Upper lobe of left lung (tissue), 4 donors: Measurements from ENCODE around the gene ASCC1.

ENCODE experiments used
- CTCF ChIP-seq, 6 experiments: fragments of 450-650 bp in 4 of 6; fragments of 200-600 bp in 2 of 6; sonication (generic) in 2 of 6; IDR thresholded peaks; one replicate each; pipeline ENCODE4 v1.5.1; 2016 to 2019; ENCODE audit warnings: antibody characterized with exemption in 6 of 6
- EP300 ChIP-seq, 4 donors: sonication (generic); formaldehyde crosslinking; IDR thresholded peaks; one replicate each; pipeline ENCODE4 v1.5.1; 2017; ENCODE audit warnings: antibody characterized with exemption in 4 of 4, control low read depth in 2 of 4
- POLR2AphosphoS5 ChIP-seq, 2 donors: sonication (generic); formaldehyde crosslinking; IDR thresholded peaks; one replicate each; pipeline ENCODE4 v1.5.1; 2017; ENCODE audit warnings: antibody characterized with exemption in 2 of 2

DNA sequence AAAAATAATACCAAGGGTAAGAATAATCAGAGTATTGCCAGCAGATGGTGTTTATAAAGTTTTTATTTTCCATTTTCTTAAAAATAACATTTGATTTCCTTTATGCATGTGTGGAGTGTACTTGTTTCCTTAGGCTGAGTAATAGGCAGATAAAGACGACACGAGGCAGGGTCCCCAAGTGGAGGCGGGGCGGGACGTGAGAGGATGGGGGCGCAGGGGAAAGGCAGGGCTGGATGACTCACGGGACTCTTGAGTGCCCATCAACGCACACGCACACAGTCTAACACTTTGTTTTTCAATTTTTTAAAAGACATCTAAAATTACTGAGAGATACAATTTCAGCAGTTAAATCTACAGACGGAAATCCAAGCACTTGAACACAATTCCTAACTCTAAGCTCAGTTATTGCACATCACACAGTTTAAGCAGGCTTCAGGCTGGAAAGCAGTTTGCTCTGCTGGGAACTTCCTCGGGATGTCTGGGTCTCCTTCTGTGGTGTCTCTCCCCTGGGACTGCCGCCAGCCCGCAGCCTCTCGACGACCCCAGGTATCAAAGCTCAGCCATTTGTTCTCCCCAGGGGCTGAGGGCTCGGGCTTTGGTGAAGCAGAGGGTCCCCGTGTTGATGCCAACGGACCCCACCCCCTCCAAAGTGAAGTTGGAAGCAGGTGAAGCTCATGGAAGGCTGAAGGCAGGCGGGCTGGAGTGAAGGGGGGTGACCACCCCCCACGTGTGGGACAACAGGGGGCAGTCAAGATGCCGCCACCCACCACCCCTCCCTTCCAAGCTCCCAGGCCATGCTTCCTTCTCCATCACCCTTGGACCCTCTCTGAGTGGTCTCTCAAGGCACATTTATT is 156.9 kb downstream of the ASCC1 start:
- TF ChIP-seq CTCF (IDR thresholded peaks at IDR 0.05) (no peak), EP300 (IDR thresholded peaks at IDR 0.05) (no peak), POLR2AphosphoS5 (IDR thresholded peaks at IDR 0.05) (no peak)
